BLaER1 (cell line): ENCODE measurements around the gene FRZB.
"Not testable (repeated sequence)": the region's sequence is repeated elsewhere in the genome, so short reads cannot be mapped to it uniquely, and the experiment has no call there.

Source experiments
- H3K27ac ChIP-seq: shearing (Covaris generic); formaldehyde crosslinking; 2 replicates; pipeline ENCODE4 v1.8.1; 2022
- H3K27me3 ChIP-seq: shearing (Covaris generic); formaldehyde crosslinking; 2 replicates; pipeline ENCODE4 v1.8.1; 2022
- H3K36me3 ChIP-seq: shearing (Covaris generic); formaldehyde crosslinking; 2 replicates; pipeline ENCODE4 v1.8.1; 2022
- H3K4me1 ChIP-seq: shearing (Covaris generic); formaldehyde crosslinking; 2 replicates; pipeline ENCODE4 v1.8.1; 2022
- H3K4me2 ChIP-seq: shearing (Covaris generic); formaldehyde crosslinking; 2 replicates; pipeline ENCODE4 v1.8.1; 2022
- H3K4me3 ChIP-seq: shearing (Covaris generic); formaldehyde crosslinking; 2 replicates; pipeline ENCODE4 v1.8.1; 2022
- H3K9ac ChIP-seq: shearing (Covaris generic); formaldehyde crosslinking; 2 replicates; pipeline ENCODE4 v1.8.1; 2022
- H3K9me3 ChIP-seq: shearing (Covaris generic); formaldehyde crosslinking; 2 replicates; pipeline ENCODE4 v1.8.1; 2022
- H4K20me1 ChIP-seq: shearing (Covaris generic); formaldehyde crosslinking; 2 replicates; pipeline ENCODE4 v1.8.1; 2022
- Cebpa-rat ChIP-seq: shearing (Covaris generic); IDR thresholded peaks from 2 replicates; pipeline ENCODE4 v1.8.1; 2022

Gene FRZB

GRCh38 chr2:182906454-182906853, 40.0 kb upstream of the FRZB start:
- no peaks in the 10 kb centered on the region; the same call in 1 of the 2 replicates for H3K9me3 ChIP-seq
- no peak overlapping the region for H3K9ac ChIP-seq
- H3K27me3 ChIP-seq: no peaks in the 10 kb centered on the region
- no peaks in the 10 kb centered on the region for H3K4me1 ChIP-seq
- no peak for TF ChIP-seq Cebpa-rat
- no peak overlapping the region for H3K4me3 ChIP-seq
- no peak overlapping the region for H3K27ac ChIP-seq
- no peak overlapping the region for H3K4me2 ChIP-seq
- no peaks in the 10 kb centered on the region for H4K20me1 ChIP-seq
- H3K36me3 ChIP-seq: no peaks in the 10 kb centered on the region

- Histone ChIP-seq H3K9me3 (no peaks in the 10 kb centered on the region; the same call in 1 of the 2 replicates), H3K9ac (no peak overlapping the region), H4K20me1 (no peaks in the 10 kb centered on the region), H3K4me2 (no peak overlapping the region), H3K4me1 (no peaks in the 10 kb centered on the region), H3K4me3 (no peak overlapping the region), H3K27me3 (no peaks in the 10 kb centered on the region), H3K27ac (no peak overlapping the region), H3K36me3 (no peaks in the 10 kb centered on the region)
- TF ChIP-seq Cebpa-rat: no peak
Observed at GRCh38 chr2:182904844-182905243, 38.4 kb upstream of the FRZB start.

- H3K36me3 ChIP-seq: no peaks in the 10 kb centered on the region
- no peaks in the 10 kb centered on the region for H4K20me1 ChIP-seq
- H3K4me1 ChIP-seq: no peaks in the 10 kb centered on the region
- H3K27me3 ChIP-seq: no peaks in the 10 kb centered on the region
- no peak overlapping the region for H3K4me2 ChIP-seq
- no peak overlapping the region for H3K4me3 ChIP-seq
- no peak overlapping the region for H3K9ac ChIP-seq
- no peak overlapping the region for H3K27ac ChIP-seq
- no peaks in the 10 kb centered on the region; the same call in 1 of the 2 replicates for H3K9me3 ChIP-seq
- TF ChIP-seq Cebpa-rat: no peak
Observed at GRCh38 chr2:182903566-182903965, 37.1 kb upstream of the FRZB start.

GRCh38 chr2:182901748-182902147, 35.3 kb upstream of the FRZB start:
- no peaks in the 10 kb centered on the region for H3K9me3 ChIP-seq

GRCh38 chr2:182898718-182899117, 32.3 kb upstream of the FRZB start:
- H3K9me3 ChIP-seq: peaks cover 13% of the 10 kb centered on the region
- no peaks in the 10 kb centered on the region for H3K4me1 ChIP-seq
- no peaks in the 10 kb centered on the region for H4K20me1 ChIP-seq
- H3K4me3 ChIP-seq: no peak overlapping the region
- H3K36me3 ChIP-seq: no peaks in the 10 kb centered on the region
- no peak for TF ChIP-seq Cebpa-rat
- H3K4me2 ChIP-seq: no peak overlapping the region
- no peak overlapping the region for H3K9ac ChIP-seq
- H3K27ac ChIP-seq: no peak overlapping the region
- no peaks in the 10 kb centered on the region for H3K27me3 ChIP-seq

More at GRCh38 chr2:182901748-182902147, 35.3 kb upstream of the FRZB start:
- H3K27me3 ChIP-seq: no peaks in the 10 kb centered on the region
- H3K27ac ChIP-seq: no peak overlapping the region
- H3K4me1 ChIP-seq: no peaks in the 10 kb centered on the region
- H3K4me2 ChIP-seq: no peak overlapping the region
- no peaks in the 10 kb centered on the region for H4K20me1 ChIP-seq
- H3K4me3 ChIP-seq: no peak overlapping the region
- TF ChIP-seq Cebpa-rat: no peak
- no peak overlapping the region for H3K9ac ChIP-seq
- no peaks in the 10 kb centered on the region for H3K36me3 ChIP-seq

GRCh38 chr2:182897137-182897536, 30.7 kb upstream of the FRZB start:
- no peaks in the 10 kb centered on the region for H3K4me1 ChIP-seq
- H3K27me3 ChIP-seq: no peaks in the 10 kb centered on the region
- TF ChIP-seq Cebpa-rat: no peak
- H3K4me2 ChIP-seq: no peak overlapping the region
- H4K20me1 ChIP-seq: no peaks in the 10 kb centered on the region
- no peak overlapping the region for H3K27ac ChIP-seq
- H3K9me3 ChIP-seq: peaks cover 17% of the 10 kb centered on the region
- H3K4me3 ChIP-seq: no peak overlapping the region
- H3K36me3 ChIP-seq: no peaks in the 10 kb centered on the region
- H3K9ac ChIP-seq: no peak overlapping the region

GRCh38 chr2:182895798-182896197, 29.4 kb upstream of the FRZB start:
- Histone ChIP-seq H3K4me1 (no peaks in the 10 kb centered on the region), H3K27ac (no peak overlapping the region), H3K4me3 (no peak overlapping the region), H3K27me3 (no peaks in the 10 kb centered on the region), H3K9ac (no peak overlapping the region), H4K20me1 (no peaks in the 10 kb centered on the region), H3K4me2 (no peak overlapping the region), H3K9me3 (peaks cover 17% of the 10 kb centered on the region), H3K36me3 (no peaks in the 10 kb centered on the region)
- no peak for TF ChIP-seq Cebpa-rat

- Histone ChIP-seq H3K27me3 (no peaks in the 10 kb centered on the region), H3K4me1 (no peaks in the 10 kb centered on the region), H3K9me3 (peaks cover 17% of the 10 kb centered on the region), H3K4me2 (no peak overlapping the region), H3K27ac (no peak overlapping the region), H4K20me1 (no peaks in the 10 kb centered on the region), H3K4me3 (no peak overlapping the region), H3K9ac (no peak overlapping the region), H3K36me3 (no peaks in the 10 kb centered on the region)
- no peak for TF ChIP-seq Cebpa-rat
Observed at GRCh38 chr2:182895169-182895568, 28.7 kb upstream of the FRZB start.

GRCh38 chr2:182894174-182894573, 27.7 kb upstream of the FRZB start:
- no peaks in the 10 kb centered on the region for H3K4me1 ChIP-seq

GRCh38 chr2:182893666-182894065, 27.2 kb upstream of the FRZB start:
- H3K27ac ChIP-seq: no peak overlapping the region
- TF ChIP-seq Cebpa-rat: no peak

More at GRCh38 chr2:182894174-182894573, 27.7 kb upstream of the FRZB start:
- TF ChIP-seq Cebpa-rat: no peak
- H3K27me3 ChIP-seq: no peaks in the 10 kb centered on the region
- H3K4me2 ChIP-seq: no peak overlapping the region
- no peaks in the 10 kb centered on the region for H3K36me3 ChIP-seq
- H3K9me3 ChIP-seq: peaks cover 17% of the 10 kb centered on the region
- H3K9ac ChIP-seq: no peak overlapping the region
- H3K27ac ChIP-seq: no peak overlapping the region
- no peaks in the 10 kb centered on the region for H4K20me1 ChIP-seq
- H3K4me3 ChIP-seq: no peak overlapping the region

GRCh38 chr2:182893035-182893434, 26.6 kb upstream of the FRZB start:
- not testable (repeated sequence) for H3K27ac ChIP-seq, H3K4me1 ChIP-seq, H3K36me3 ChIP-seq, H3K27me3 ChIP-seq, H3K9ac ChIP-seq, H4K20me1 ChIP-seq, H3K4me2 ChIP-seq, H3K4me3 ChIP-seq
- H3K9me3 ChIP-seq: peaks cover 17% of the 10 kb centered on the region

More at GRCh38 chr2:182893666-182894065, 27.2 kb upstream of the FRZB start:
- H3K4me3 ChIP-seq: no peak overlapping the region
- H3K27me3 ChIP-seq: no peaks in the 10 kb centered on the region
- H3K4me2 ChIP-seq: no peak overlapping the region
- H4K20me1 ChIP-seq: no peaks in the 10 kb centered on the region
- H3K9me3 ChIP-seq: peaks cover 17% of the 10 kb centered on the region
- no peaks in the 10 kb centered on the region for H3K36me3 ChIP-seq
- no peaks in the 10 kb centered on the region for H3K4me1 ChIP-seq
- no peak overlapping the region for H3K9ac ChIP-seq
